ENCODE measurements around the gene NR5A2. TPM values are rescaled to one million over a fixed set of nuclear protein-coding genes. Genes with fewer than 3 reads are reported as not detected.

NR5A2 gene
- total RNA-seq, 1 experiment from 2014 or later = 22.3 TPM

- no peak for TF ChIP-seq ZNF281 (CRISPR knock-in tag; IDR thresholded peaks at IDR 0.05)
- 0 out of 2 replicates have a peak, but pooled peaks have one; percentile 25 for TF ChIP-seq ZBTB43 (CRISPR knock-in tag; IDR thresholded peaks at IDR 0.05)
- no peak for TF ChIP-seq TEAD1 (CRISPR knock-in tag; IDR thresholded peaks at IDR 0.05)
- no peak for TF ChIP-seq OVOL2 (CRISPR knock-in tag; IDR thresholded peaks at IDR 0.05; ENCODE audit: borderline replicate concordance)
- no peak for TF ChIP-seq NFATC4 (CRISPR knock-in tag; IDR thresholded peaks at IDR 0.05)
- TF ChIP-seq FOXP4 (CRISPR knock-in tag; IDR thresholded peaks at IDR 0.05) = no peak
- no peak for TF ChIP-seq ATF3 (CRISPR knock-in tag; conservative IDR thresholded peaks at IDR 0.05)
- TF ChIP-seq KAT7 (CRISPR knock-in tag; IDR thresholded peaks at IDR 0.05; ENCODE audit: borderline replicate concordance) = peak; percentile 80; the same call in 1 of the 2 replicates
Observed at GRCh38 chr1:200040481-200041138, 13.1 kb downstream of the NR5A2 start (continued).

- peak; percentile 19; the same call in 1 of the 2 replicates for TF ChIP-seq MAX (CRISPR knock-in tag; IDR thresholded peaks at IDR 0.05)
- TF ChIP-seq ZNF281 (CRISPR knock-in tag; IDR thresholded peaks at IDR 0.05) = 0 out of 2 replicates have a peak, but pooled peaks have one; percentile 32
- TF ChIP-seq GRHL2 (CRISPR knock-in tag; IDR thresholded peaks at IDR 0.05; ENCODE audit: insufficient replicate concordance, severe bottlenecking) = no peak
- Mint-ChIP-seq H3K27me3 (ENCODE audit: low read depth) (peaks cover 39% of the 10 kb centered on the region), H3K27ac (peak overlapping the region; percentile 24), H3K36me3 (peaks cover 16% of the 10 kb centered on the region), H3K9me3 (no peaks in the 10 kb centered on the region), H3K4me3 (peak overlapping the region; percentile 97), H3K4me1 (peaks cover 48% of the 10 kb centered on the region)
- CTCF ChIA-PET = no interaction called here
- DNase-seq (ENCODE audit: low spot score) (peak; percentile 41), ATAC-seq (no peak)
- POLR2A ChIA-PET = interaction anchor here (0.9 kb wide), 1 partner anchor 12 kb away, joined by 3 read pairs; no protein-coding TSS in a partner anchor
Observed at GRCh38 chr1:200041337-200042118, 14.0 kb downstream of the NR5A2 start.

- CTCF ChIA-PET = no interaction called here
- Mint-ChIP-seq H3K36me3 (peaks cover 17% of the 10 kb centered on the region), H3K4me3 (peak overlapping the region; percentile 97), H3K4me1 (peaks cover 49% of the 10 kb centered on the region), H3K9me3 (no peaks in the 10 kb centered on the region), H3K27ac (no peak overlapping the region), H3K27me3 (ENCODE audit: low read depth) (peaks cover 39% of the 10 kb centered on the region)
- ATAC-seq (no peak), DNase-seq (ENCODE audit: low spot score) (no peak)
- POLR2A ChIA-PET = no interaction called here
- TF ChIP-seq NR3C1 (CRISPR knock-in tag; conservative IDR thresholded peaks at IDR 0.05; ENCODE audit: low read depth) = no peak
- TF ChIP-seq FOXP1 (CRISPR knock-in tag; IDR thresholded peaks at IDR 0.05; ENCODE audit: borderline replicate concordance) = no peak
- no peak for TF ChIP-seq MYBL2 (CRISPR knock-in tag; IDR thresholded peaks at IDR 0.05)
- TF ChIP-seq JAZF1 (CRISPR knock-in tag; IDR thresholded peaks at IDR 0.05) = no peak
- no peak for TF ChIP-seq CDX4 (CRISPR knock-in tag; IDR thresholded peaks at IDR 0.05; ENCODE audit: borderline replicate concordance)
- no peak for TF ChIP-seq ZBTB21 (CRISPR knock-in tag; IDR thresholded peaks at IDR 0.05; ENCODE audit: borderline replicate concordance)
- no peak for TF ChIP-seq MAX (CRISPR knock-in tag; IDR thresholded peaks at IDR 0.05)
- no peak for TF ChIP-seq KAT7 (CRISPR knock-in tag; IDR thresholded peaks at IDR 0.05; ENCODE audit: borderline replicate concordance)
- TF ChIP-seq NFATC4 (CRISPR knock-in tag; IDR thresholded peaks at IDR 0.05) = no peak
Observed at GRCh38 chr1:200042119-200042551, 14.6 kb downstream of the NR5A2 start.
